H1 (cell line): ENCODE results near the gene CD7.

Experiments
- ATF3 ChIP-seq: IDR thresholded peaks from 2 replicates; pipeline ENCODE4 v1.6.1; 2011; ENCODE audit warnings: low read depth, mild to moderate bottlenecking, low read length; ENCODE audit not compliant: insufficient read depth
- CTCF ChIP-seq, 3 experiments: IDR thresholded peaks; 1 replicate in 2 of 3; 2 replicates in 1 of 3; pipeline versions ENCODE4 v1.5.1 to v1.6.1; 2011; ENCODE audit warnings: low read length in 3 of 3, mild to moderate bottlenecking in 3 of 3, inconsistent platforms in 2 of 3, low read depth in 1 of 3, moderate library complexity in 1 of 3; ENCODE audit not compliant: insufficient read depth in 1 of 3; ENCODE audit errors: control extremely low read depth in 1 of 3
- EP300 ChIP-seq, 2 experiments: IDR thresholded peaks; 1 replicate in 1 of 2; 2 replicates in 1 of 2; pipeline ENCODE4 v1.6.1; 2011 to 2012; ENCODE audit warnings: low read depth in 2 of 2, low read length in 2 of 2, mild to moderate bottlenecking in 2 of 2, borderline replicate concordance in 1 of 2, inconsistent platforms in 1 of 2, moderate library complexity in 1 of 2
- GABPA ChIP-seq: IDR thresholded peaks from 2 replicates; pipeline ENCODE4 v1.6.1; 2011; ENCODE audit warnings: mild to moderate bottlenecking, low read length, moderate library complexity, borderline replicate concordance; ENCODE audit not compliant: insufficient read depth
- HDAC2 ChIP-seq, 2 experiments: fragments of 300-600 bp in 1 of 2; sonication (generic) in 1 of 2; IDR thresholded peaks; 2 replicates each; pipeline ENCODE4 v1.6.1; 2011 to 2012; ENCODE audit warnings: low read depth in 2 of 2, low read length in 2 of 2, mild to moderate bottlenecking in 2 of 2, moderate library complexity in 2 of 2, borderline replicate concordance in 1 of 2, inconsistent platforms in 1 of 2
- JUN ChIP-seq: IDR thresholded peaks from 2 replicates; pipeline ENCODE4 v1.6.1; 2011; ENCODE audit warnings: low read depth, mild to moderate bottlenecking, improper control_type of control experiment, low read length
- MAFK ChIP-seq: IDR thresholded peaks from 2 replicates; pipeline ENCODE4 v1.6.1; 2012; ENCODE audit warnings: low read depth, mild to moderate bottlenecking, improper control_type of control experiment, low read length
- POU5F1 ChIP-seq: IDR thresholded peaks from 2 replicates; pipeline ENCODE4 v1.6.1; 2011; ENCODE audit warnings: low read depth, mild to moderate bottlenecking, low read length, moderate library complexity
- TCF12 ChIP-seq: IDR thresholded peaks from 2 replicates; pipeline ENCODE4 v1.6.1; 2011; ENCODE audit warnings: low read depth, mild to moderate bottlenecking, low read length
- YY1 ChIP-seq: IDR thresholded peaks from 2 replicates; pipeline ENCODE4 v1.6.1; 2011; ENCODE audit warnings: low read depth, mild to moderate bottlenecking, low read length

- no peak for TF ChIP-seq HDAC2 (IDR thresholded peaks at IDR 0.05; ENCODE audit: borderline replicate concordance in 1 of 2, low read depth in 2 of 2, low read length in 2 of 2)
- no peak for TF ChIP-seq CTCF (IDR thresholded peaks at IDR 0.05; ENCODE audit: control extremely low read depth in 1 of 3, insufficient read depth in 1 of 3, low read depth in 1 of 3, low read length in 3 of 3)
- TF ChIP-seq JUN, result no peak
- TF ChIP-seq YY1, result no peak
- TF ChIP-seq TCF12, result no peak
- no peak for TF ChIP-seq EP300 (IDR thresholded peaks at IDR 0.05; ENCODE audit: borderline replicate concordance in 1 of 2, low read depth in 2 of 2, low read length in 2 of 2)
- no peak for TF ChIP-seq POU5F1
- no peak for TF ChIP-seq ATF3
- TF ChIP-seq GABPA, result no peak
- no peak for TF ChIP-seq MAFK
Observed at GRCh38 chr17:82338858-82339633, 21.6 kb upstream of the CD7 start.
